Epithelial cell of esophagus (primary cell): ENCODE data around the gene HTRA1.

Experiments
- DNase-seq: peaks from one replicate; pipeline ENCODE4 v3.0.0; 2010; ENCODE audit warnings: low read depth
- H3K4me3 ChIP-seq: 2 replicates; pipeline ENCODE4 v1.5.1; 2011; ENCODE audit warnings: mild to moderate bottlenecking, low read length, control low read depth
- TF ChIP-seq, protein P1 (sequence below): IDR thresholded peaks from 2 replicates; pipeline ENCODE4 v1.5.1; 2011; ENCODE audit warnings: low read depth, mild to moderate bottlenecking, low read length, control low read depth, inconsistent platforms; ENCODE audit not compliant: insufficient read depth; ENCODE audit errors: missing control alignments

HTRA1 gene

DNA sequence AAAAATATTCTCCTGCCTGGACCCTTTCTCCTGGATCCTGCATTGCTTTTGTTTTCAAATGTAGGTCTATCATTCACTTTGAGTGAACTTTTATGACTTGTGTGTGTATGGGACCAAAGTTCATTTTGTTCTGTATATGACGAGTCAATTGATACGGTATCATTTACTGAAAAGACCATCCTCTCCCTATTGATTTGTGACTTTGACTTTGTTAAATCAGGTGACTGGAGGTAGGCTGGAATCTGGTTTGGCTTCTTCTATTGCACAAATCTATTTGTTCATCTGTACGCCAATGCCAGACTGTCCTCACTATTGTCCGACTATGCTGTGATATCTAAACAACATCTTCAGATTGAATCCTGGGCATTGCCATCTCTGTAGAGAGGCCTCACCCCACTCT, 12.2 kb upstream of the HTRA1 start:
- no peak overlapping the region for H3K4me3 ChIP-seq
- no peak for DNase-seq
- TF ChIP-seq, protein P1, sequence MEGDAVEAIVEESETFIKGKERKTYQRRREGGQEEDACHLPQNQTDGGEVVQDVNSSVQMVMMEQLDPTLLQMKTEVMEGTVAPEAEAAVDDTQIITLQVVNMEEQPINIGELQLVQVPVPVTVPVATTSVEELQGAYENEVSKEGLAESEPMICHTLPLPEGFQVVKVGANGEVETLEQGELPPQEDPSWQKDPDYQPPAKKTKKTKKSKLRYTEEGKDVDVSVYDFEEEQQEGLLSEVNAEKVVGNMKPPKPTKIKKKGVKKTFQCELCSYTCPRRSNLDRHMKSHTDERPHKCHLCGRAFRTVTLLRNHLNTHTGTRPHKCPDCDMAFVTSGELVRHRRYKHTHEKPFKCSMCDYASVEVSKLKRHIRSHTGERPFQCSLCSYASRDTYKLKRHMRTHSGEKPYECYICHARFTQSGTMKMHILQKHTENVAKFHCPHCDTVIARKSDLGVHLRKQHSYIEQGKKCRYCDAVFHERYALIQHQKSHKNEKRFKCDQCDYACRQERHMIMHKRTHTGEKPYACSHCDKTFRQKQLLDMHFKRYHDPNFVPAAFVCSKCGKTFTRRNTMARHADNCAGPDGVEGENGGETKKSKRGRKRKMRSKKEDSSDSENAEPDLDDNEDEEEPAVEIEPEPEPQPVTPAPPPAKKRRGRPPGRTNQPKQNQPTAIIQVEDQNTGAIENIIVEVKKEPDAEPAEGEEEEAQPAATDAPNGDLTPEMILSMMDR, result no peak

DNA sequence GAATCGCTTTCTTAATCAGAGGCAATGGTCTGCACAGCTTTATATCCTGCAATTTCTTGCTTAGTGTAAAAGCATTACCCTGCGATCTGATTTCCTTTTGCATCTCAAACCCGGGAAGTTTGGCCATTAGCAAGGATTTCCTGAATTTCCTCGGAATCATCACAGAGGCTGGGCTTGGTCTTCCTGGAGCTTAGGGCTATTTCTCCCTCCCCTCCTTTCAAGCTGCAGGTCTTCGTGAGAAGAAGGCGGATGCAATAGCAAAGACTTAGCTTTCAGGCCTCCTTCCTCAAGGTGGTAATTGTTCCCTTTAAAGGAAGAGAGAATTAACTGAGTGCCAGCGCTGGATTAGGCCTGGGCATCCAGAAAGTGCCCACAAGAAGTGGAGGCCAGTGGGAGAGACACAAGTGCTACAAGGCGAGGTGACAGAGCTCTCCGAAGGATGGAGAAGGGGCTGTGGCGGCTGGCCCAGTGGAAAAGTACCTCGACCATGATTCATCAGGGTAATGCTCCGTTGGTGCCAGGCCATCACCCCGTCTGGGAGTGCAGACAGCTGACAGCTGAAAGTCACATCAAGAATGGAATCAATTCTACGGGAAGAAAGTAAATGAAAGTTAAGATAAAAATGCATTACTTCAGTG, 10.9 kb upstream of the HTRA1 start:
- TF ChIP-seq, protein P1, result no peak
- H3K4me3 ChIP-seq, result no peak overlapping the region
- DNase-seq, result no peak

DNA sequence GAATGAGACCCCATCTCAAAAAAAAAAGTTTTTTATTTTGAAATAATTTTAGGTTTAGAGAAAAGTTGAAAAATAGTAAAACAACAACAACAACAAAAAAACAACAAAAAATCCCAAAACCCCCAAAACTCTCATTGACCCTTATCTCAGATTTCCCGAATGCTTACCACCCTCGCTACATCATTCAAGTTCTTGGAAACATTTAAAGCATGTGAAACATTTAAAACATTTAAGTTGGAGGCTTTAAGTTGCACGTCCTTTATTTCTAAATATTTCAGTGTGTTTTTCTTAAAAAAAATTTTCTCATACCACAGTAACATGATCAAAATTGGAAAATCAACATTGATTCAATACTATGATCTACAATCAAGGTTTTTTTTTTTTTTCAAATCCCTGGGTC, 7.3 kb upstream of the HTRA1 start:
- no peak for DNase-seq
- H3K4me3 ChIP-seq, result no peak overlapping the region
- TF ChIP-seq, protein P1, result no peak

DNA sequence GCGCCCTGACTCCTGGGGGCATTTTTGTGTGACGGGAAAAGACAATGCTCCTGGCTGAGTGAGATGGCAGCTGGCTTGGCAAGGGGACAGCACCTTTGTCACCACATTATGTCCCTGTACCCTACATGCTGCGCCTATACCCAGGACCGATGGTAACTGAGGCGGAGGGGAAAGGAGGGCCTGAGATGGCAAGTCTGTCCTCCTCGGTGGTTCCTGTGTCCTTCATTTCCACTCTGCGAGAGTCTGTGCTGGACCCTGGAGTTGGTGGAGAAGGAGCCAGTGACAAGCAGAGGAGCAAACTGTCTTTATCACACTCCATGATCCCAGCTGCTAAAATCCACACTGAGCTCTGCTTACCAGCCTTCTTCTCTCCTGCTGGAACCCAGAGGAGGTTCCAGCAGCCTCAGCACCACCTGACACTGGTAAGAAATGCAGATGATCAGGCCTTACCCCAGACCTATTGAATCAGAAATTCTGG, 6.7 kb upstream of the HTRA1 start, which contains the start of gene ARMS2:
TSS of gene ARMS2 (plus strand) at position 51 of the 478 bp plus-strand sequence. CDS start at position 126, 75 bp downstream.
- no peak within 1 kb of the TSS for H3K4me3 ChIP-seq
- DNase-seq, result no peak
- TF ChIP-seq, protein P1, result no peak

DNA sequence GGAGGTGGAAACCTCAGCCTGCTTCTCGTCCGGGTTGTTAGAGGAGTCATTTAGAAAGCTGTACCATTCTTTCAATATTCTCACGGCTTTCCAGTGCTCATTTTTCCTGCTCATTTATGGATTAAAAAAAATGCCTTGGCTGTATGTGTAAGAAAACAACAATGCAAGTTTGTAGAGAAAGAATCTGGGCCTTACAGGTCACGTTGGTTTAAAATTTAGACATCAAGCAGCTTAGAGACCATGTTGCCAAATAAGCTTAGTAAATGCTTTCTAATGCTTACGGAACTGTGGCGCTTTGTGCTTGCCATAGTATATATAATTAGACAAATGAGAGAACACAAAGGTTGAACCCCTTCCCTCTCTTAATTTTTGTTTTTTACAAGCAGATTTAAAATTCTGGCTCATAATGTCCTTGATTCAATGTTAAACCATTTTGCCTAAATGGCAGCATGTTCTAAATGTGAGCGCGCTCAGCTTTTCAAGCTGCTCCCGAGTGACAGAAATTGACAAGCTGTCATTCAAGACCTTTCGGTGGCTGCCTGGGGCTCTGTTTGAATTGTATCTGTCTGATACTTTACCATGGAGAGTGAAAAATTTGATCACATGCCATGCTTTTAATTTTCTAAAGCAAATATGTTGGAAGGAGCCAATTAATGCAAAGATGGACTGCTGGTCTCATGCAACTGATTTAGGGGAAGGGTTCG, 5.8 kb upstream of the HTRA1 start:
- H3K4me3 ChIP-seq, result no peak overlapping the region
- no peak for DNase-seq
- TF ChIP-seq, protein P1, result no peak

DNA sequence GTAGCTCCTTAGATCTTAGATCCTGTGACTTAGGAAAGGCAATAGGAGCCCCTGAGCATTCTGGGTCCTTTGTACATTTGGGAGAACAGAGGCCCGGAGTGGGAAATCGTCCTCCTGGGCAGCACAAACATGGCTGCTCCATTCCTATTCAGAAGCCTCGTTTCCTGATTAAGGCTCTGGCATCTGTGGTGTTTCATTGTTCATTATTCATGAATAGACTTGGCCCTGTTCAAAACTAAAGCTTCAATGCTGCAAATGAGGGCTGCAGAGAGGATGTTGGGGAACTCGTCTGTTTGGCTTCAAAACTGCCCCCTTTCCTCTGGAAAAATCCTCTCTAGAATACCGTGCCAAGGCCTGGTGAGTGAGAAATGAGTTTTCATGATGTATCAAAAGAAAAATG, 3.4 kb upstream of the HTRA1 start:
- no peak overlapping the region for H3K4me3 ChIP-seq
- TF ChIP-seq, protein P1, result no peak
- DNase-seq, result no peak

DNA sequence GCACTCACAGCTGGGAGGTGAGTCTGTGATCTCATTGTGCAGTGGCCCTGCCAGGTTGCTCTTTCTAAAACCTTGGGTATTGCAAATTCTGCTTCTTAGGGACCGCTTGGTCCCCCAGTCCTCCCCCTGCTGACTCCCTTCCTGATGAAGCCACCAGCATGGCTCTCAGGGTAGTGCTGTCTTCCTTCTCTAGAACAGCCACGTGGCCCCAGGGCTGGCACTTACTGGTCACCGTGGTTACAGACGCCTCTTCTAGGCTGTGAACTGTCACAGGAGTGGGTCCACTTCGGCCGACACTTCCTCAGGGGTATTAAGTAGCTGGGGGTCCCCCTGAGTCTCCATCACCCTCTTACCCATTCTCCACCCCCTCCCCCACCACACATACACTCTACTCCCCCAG, 2.7 kb upstream of the HTRA1 start:
- H3K4me3 ChIP-seq, result no peak overlapping the region
- TF ChIP-seq, protein P1, result no peak
- DNase-seq, result no peak
